Activated CD8-positive, alpha-beta T cell treated with anti-CD3 and anti-CD28 coated beads for 36 hours (primary cell): ENCODE measurements around the gene GNB1. TPM values are rescaled to one million over a fixed set of nuclear protein-coding genes. Genes with fewer than 3 reads are reported as not detected.

Source experiments
- ATAC-seq: fragments of 200-7000 bp; cut with Tn5 transposase; one replicate; pipeline ENCODE4 v1.10.0; 2021; ENCODE audit warnings: mild to moderate bottlenecking, moderate library complexity
- CTCF ChIA-PET: fragments of 350-600 bp; sonication (Branson Sonifier 250); formaldehyde crosslinking; loops from one replicate; lab custom pipeline; 2021; ENCODE audit warnings: antibody characterized with exemption; lab: Charles Lee
- POLR2A ChIA-PET: fragments of 350-600 bp; sonication (Branson Sonifier 250); formaldehyde crosslinking; loops from one replicate; lab custom pipeline; 2021; ENCODE audit warnings: antibody characterized with exemption; lab: Charles Lee
- DNase-seq: peaks from one replicate; pipeline ENCODE4 v3.0.0-alpha.2; 2020
- H3K27ac Mint-ChIP-seq: one replicate; pipeline ENCODE4 v1.8.0; 2021; ENCODE audit warnings: mild to moderate bottlenecking, mixed read lengths
- H3K27me3 Mint-ChIP-seq: one replicate; pipeline ENCODE4 v1.8.0; 2021; ENCODE audit warnings: mixed read lengths
- H3K36me3 Mint-ChIP-seq: one replicate; pipeline ENCODE4 v1.8.0; 2021; ENCODE audit warnings: low read depth, mixed read lengths
- H3K4me1 Mint-ChIP-seq: one replicate; pipeline ENCODE4 v1.8.0; 2021; ENCODE audit warnings: low read depth, mixed read lengths
- H3K4me3 Mint-ChIP-seq: one replicate; pipeline ENCODE4 v1.8.0; 2021; ENCODE audit warnings: mild to moderate bottlenecking, moderate library complexity, mixed read lengths
- H3K9me3 Mint-ChIP-seq: one replicate; pipeline ENCODE4 v1.8.0; 2021; ENCODE audit warnings: mixed read lengths
- intact Hi-C: fragments of 100-400 bp; cut with micrococcal nuclease; formaldehyde crosslinking; loops from one replicate; pipeline ENCODE4 v1.10.0; 2022
- total RNA-seq, 2 experiments: library from RNA; stranded (reverse); gene quantifications; one replicate each; pipeline ENCODE4 v1.2.3, GENCODE V29; 2021
- TF ChIP-seq, protein P1 (sequence below): fragments of 200-600 bp; IDR thresholded peaks from one replicate; pipeline ENCODE4 v1.8.0; 2022; ENCODE audit warnings: antibody characterized with exemption, mild to moderate bottlenecking

Gene GNB1
- total RNA-seq, 2 experiments from 2014 or later, result 318 to 330 TPM

DNA sequence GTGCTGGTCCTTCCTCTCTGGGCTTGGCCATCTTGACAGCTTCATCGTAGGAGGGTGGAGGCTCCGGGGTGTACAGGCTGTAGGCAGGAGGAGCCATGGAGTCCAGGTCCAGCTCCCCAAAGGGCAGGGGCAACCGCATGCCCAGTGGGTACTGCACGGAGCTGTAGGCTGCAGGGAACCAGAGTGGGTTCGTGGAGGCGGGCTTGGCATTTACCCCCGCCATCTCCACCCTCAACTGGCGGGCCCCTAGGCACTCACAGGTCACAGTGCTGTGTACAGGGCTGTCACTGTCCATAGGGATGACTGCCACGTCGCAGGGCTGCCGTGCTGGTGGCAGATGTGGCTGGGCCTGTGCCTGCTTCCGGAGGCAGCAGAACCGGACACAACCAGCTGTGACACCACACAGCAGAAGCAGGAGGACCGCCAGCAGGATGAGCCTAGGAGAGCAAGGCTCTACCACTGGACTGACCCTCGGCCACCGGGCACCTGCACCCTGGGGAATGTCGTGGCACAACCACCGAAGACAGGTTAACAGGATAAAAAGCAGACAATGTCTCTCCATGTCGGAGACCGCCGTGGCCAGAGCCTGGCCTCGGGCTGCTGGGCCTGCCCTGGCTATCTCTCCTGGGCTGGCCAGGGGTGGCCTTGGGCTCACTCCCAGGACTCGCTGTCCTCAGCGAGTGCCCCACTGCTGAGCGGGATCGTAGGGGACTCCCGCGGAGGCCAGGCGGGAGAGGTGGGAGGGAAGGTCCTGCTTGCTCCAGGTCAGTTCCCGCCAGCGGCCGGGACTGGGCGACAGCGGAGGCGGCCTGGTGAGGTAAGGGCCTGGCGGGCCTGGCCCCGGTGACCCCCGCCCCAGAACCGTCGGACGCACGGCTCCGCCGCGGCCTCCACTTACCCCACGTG, 27.4 kb upstream of the GNB1 start:
- ChIA-PET POLR2A (no interaction called here), CTCF (interaction anchor here (1.9 to 2.8 kb wide), 2 partner anchors 9 to 126 kb away, joined by 9 to 10 read pairs; no protein-coding TSS in a partner anchor)
- Mint-ChIP-seq H3K36me3 (no peaks in the 10 kb centered on the region), H3K4me1 (peaks cover 3% of the 10 kb centered on the region), H3K4me3 (peak overlapping the region; percentile 50), H3K9me3 (no peaks in the 10 kb centered on the region), H3K27me3 (peaks cover 3% of the 10 kb centered on the region), H3K27ac (no peak overlapping the region)
- TF ChIP-seq, protein P1, sequence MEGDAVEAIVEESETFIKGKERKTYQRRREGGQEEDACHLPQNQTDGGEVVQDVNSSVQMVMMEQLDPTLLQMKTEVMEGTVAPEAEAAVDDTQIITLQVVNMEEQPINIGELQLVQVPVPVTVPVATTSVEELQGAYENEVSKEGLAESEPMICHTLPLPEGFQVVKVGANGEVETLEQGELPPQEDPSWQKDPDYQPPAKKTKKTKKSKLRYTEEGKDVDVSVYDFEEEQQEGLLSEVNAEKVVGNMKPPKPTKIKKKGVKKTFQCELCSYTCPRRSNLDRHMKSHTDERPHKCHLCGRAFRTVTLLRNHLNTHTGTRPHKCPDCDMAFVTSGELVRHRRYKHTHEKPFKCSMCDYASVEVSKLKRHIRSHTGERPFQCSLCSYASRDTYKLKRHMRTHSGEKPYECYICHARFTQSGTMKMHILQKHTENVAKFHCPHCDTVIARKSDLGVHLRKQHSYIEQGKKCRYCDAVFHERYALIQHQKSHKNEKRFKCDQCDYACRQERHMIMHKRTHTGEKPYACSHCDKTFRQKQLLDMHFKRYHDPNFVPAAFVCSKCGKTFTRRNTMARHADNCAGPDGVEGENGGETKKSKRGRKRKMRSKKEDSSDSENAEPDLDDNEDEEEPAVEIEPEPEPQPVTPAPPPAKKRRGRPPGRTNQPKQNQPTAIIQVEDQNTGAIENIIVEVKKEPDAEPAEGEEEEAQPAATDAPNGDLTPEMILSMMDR, result no peak
- DNase-seq (no peak), ATAC-seq (no peak)
- intact Hi-C loops, result no loop called here

DNA sequence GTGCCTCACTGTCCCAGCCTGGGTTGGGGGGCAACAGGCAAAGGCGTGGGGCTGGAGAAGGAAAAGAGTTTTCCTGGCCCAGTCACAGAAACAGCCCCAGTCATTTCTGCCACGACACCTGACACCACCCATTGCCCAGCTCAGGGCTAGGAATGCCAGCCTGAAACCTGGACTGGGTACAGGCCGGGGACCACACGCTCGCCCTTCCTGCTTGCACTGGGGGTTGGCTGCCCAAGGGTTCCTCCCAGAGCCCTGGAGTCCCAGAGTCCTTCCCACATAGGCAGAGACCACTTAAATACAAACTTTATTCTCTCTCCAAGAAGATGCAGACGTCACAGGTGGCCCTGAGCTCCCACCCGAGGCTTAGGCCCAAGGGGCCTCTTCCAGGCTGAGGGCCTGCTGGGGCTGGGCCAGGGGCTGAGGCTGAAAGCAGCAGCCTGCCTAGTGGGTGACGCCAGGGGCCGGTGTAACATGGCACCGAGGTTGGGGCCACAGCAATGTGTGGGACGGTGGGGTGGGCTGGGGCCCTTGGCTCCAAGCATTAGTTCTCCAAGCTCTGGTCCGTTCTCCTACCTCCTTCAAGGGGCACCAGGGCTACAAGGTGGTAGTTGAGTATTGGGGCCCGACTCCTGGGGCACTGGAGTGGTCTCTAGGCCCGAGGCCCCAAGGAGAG, 26.6 kb upstream of the GNB1 start:
- ChIA-PET CTCF (interaction anchor here (1.9 to 2.8 kb wide), 2 partner anchors 8 to 127 kb away, joined by 9 to 10 read pairs; no protein-coding TSS in a partner anchor), POLR2A (no interaction called here)
- no peak overlapping the region for H3K27ac Mint-ChIP-seq
- no peaks in the 10 kb centered on the region for H3K36me3 Mint-ChIP-seq
- intact Hi-C loops, result no loop called here
- H3K9me3 Mint-ChIP-seq, result no peaks in the 10 kb centered on the region
- DNase-seq, result no peak
- ATAC-seq, result no peak
- peak overlapping the region; percentile 50 for H3K4me3 Mint-ChIP-seq
- TF ChIP-seq, protein P1, result no peak
- peaks cover 3% of the 10 kb centered on the region for H3K27me3 Mint-ChIP-seq
- peaks cover 3% of the 10 kb centered on the region for H3K4me1 Mint-ChIP-seq

DNA sequence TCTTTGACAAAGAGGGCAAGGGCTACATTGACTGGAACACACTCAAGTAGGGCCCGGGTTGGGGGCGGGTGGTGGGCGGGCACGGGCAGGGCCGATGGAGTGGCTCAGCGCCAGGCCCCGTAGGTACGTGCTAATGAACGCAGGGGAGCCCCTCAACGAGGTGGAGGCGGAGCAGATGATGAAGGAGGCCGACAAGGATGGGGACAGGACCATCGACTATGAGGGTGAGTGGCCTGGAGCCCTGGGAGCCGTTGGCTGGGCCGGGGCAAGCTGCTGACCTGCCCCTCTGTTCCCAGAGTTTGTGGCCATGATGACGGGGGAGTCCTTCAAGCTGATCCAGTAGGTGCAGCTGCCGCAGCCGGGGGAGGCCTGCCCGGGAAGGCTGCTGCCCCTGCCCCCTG, 26.0 kb upstream of the GNB1 start:
- Mint-ChIP-seq H3K27ac (no peak overlapping the region), H3K4me3 (no peak overlapping the region), H3K27me3 (peaks cover 3% of the 10 kb centered on the region), H3K36me3 (no peaks in the 10 kb centered on the region), H3K4me1 (peaks cover 3% of the 10 kb centered on the region), H3K9me3 (no peaks in the 10 kb centered on the region)
- ATAC-seq (no peak), DNase-seq (no peak)
- ChIA-PET CTCF (interaction anchor here (1.9 to 2.8 kb wide), 2 partner anchors 8 to 128 kb away, joined by 9 to 10 read pairs; no protein-coding TSS in a partner anchor), POLR2A (no interaction called here)
- intact Hi-C loops, result no loop called here
- TF ChIP-seq, protein P1, result no peak

DNA sequence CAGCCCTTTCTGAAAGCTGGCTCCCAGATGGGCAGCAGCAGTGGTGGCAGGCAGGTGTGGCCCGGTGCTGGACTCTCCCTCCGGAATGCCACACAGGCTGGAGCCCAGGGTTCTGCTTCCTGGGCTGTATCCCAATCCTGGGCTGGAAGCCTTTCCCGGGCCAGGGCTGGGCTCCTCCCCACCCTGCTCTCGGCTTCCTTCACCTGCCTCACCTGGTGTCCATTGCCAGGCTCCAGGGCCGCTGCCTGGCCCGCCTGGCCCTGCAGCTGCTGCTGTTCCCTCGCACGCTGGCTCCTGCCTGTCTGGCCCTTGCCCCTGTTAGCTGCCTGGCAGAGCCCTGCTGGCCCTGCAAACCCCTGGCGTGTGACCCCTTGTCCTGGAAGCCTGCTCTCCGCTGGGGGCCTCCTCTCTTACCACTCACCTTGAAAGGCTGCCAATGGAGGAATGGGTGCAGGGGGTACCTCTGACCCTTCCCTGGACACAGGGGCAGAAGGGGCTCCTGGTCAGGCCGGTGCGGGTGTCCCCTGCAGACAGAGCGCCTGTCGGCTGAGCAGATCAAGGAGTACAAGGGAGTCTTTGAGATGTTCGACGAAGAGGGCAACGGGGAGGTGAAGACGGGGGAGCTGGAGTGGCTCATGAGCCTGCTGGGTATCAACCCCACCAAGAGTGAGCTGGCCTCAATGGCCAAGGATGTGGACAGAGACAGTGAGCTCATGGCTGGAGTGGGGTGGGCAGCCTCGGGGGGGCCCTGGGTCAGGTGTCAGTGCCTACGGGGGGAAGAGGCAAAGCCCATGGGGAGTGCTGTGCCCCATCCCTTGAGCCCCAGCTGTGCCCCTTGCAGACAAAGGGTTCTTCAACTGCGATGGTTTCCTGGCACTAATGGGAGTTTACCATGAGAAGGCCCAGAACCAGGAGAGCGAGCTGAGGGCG, 25.3 kb upstream of the GNB1 start:
- Mint-ChIP-seq H3K9me3 (no peaks in the 10 kb centered on the region), H3K4me1 (peaks cover 3% of the 10 kb centered on the region), H3K27me3 (peaks cover 3% of the 10 kb centered on the region), H3K36me3 (no peaks in the 10 kb centered on the region), H3K4me3 (no peak overlapping the region), H3K27ac (no peak overlapping the region)
- intact Hi-C loops, result no loop called here
- CTCF ChIA-PET, result interaction anchor here (1.9 to 2.8 kb wide), 2 partner anchors 7 to 128 kb away, joined by 9 to 10 read pairs; no protein-coding TSS in a partner anchor
- POLR2A ChIA-PET, result no interaction called here
- TF ChIP-seq, protein P1, result no peak
- ATAC-seq, result no peak
- no peak for DNase-seq
